ENCODE measurements around the gene KIAA1671.

Gene KIAA1671

GRCh38 chr22:25012741-25013143 is 60.2 kb downstream of the KIAA1671 start:
- Histone ChIP-seq H3K4me3 (ENCODE audit: insufficient read depth, low read length, poor library complexity, severe bottlenecking) (no peak overlapping the region), H3K9me3 (ENCODE audit: insufficient read depth, low read length) (no peaks in the 10 kb centered on the region), H3K36me3 (ENCODE audit: low read length) (no peaks in the 10 kb centered on the region), H3K9me2 (replicated peaks; ENCODE audit: insufficient read depth, low read length) (no peaks in the 10 kb centered on the region), H3K4me2 (ENCODE audit: low read depth, low read length, poor library complexity, severe bottlenecking) (no peak overlapping the region), H3K79me2 (ENCODE audit: insufficient read depth, low read length) (no peaks in the 10 kb centered on the region), H3K27me3 (ENCODE audit: low read length) (no peaks in the 10 kb centered on the region), H3F3A (ENCODE audit: insufficient read depth) (no peaks in the 10 kb centered on the region), H3K27ac (ENCODE audit: low read depth, low read length) (no peak overlapping the region), H3K9ac (ENCODE audit: low read length) (no peak overlapping the region), H2AFZ (ENCODE audit: low read depth, low read length, severe bottlenecking) (no peak overlapping the region), H4K20me1 (ENCODE audit: low read depth, low read length) (no peaks in the 10 kb centered on the region)
- TF ChIP-seq EZH2phosphoT487 (conservative IDR thresholded peaks at IDR 0.05; ENCODE audit: low read length) (no peak), CTCF (IDR thresholded peaks at IDR 0.05; ENCODE audit: insufficient read depth, low read length, poor library complexity, severe bottlenecking) (no peak)

- H3K4me3 ChIP-seq (ENCODE audit: insufficient read depth, low read length, poor library complexity, severe bottlenecking), result no peak overlapping the region
- H3K9me3 ChIP-seq (ENCODE audit: insufficient read depth, low read length), result no peaks in the 10 kb centered on the region
- H4K20me1 ChIP-seq (ENCODE audit: low read depth, low read length), result no peaks in the 10 kb centered on the region
- no peak overlapping the region for H3K27ac ChIP-seq (ENCODE audit: low read depth, low read length)
- H3K4me2 ChIP-seq (ENCODE audit: low read depth, low read length, poor library complexity, severe bottlenecking), result no peak overlapping the region
- H2AFZ ChIP-seq (ENCODE audit: low read depth, low read length, severe bottlenecking), result no peak overlapping the region
- no peaks in the 10 kb centered on the region for H3K9me2 ChIP-seq (replicated peaks; ENCODE audit: insufficient read depth, low read length)
- H3K9ac ChIP-seq (ENCODE audit: low read length), result no peak overlapping the region
- no peaks in the 10 kb centered on the region for H3K36me3 ChIP-seq (ENCODE audit: low read length)
- H3F3A ChIP-seq (ENCODE audit: insufficient read depth), result no peaks in the 10 kb centered on the region
- no peaks in the 10 kb centered on the region for H3K79me2 ChIP-seq (ENCODE audit: insufficient read depth, low read length)
- H3K27me3 ChIP-seq (ENCODE audit: low read length), result no peaks in the 10 kb centered on the region
- TF ChIP-seq EZH2phosphoT487 (conservative IDR thresholded peaks at IDR 0.05; ENCODE audit: low read length) (no peak), CTCF (IDR thresholded peaks at IDR 0.05; ENCODE audit: insufficient read depth, low read length, poor library complexity, severe bottlenecking) (no peak)
Observed at GRCh38 chr22:25013607-25014006, 61.1 kb downstream of the KIAA1671 start.

GRCh38 chr22:25014896-25015755 is 62.6 kb downstream of the KIAA1671 start:
- H3K4me2 ChIP-seq (ENCODE audit: low read depth, low read length, poor library complexity, severe bottlenecking), result no peak overlapping the region
- no peak overlapping the region for H2AFZ ChIP-seq (ENCODE audit: low read depth, low read length, severe bottlenecking)
- no peaks in the 10 kb centered on the region for H3K27me3 ChIP-seq (ENCODE audit: low read length)
- TF ChIP-seq EZH2phosphoT487 (conservative IDR thresholded peaks at IDR 0.05; ENCODE audit: low read length) (no peak), CTCF (IDR thresholded peaks at IDR 0.05; ENCODE audit: insufficient read depth, low read length, poor library complexity, severe bottlenecking) (no peak)
- no peaks in the 10 kb centered on the region for H3K36me3 ChIP-seq (ENCODE audit: low read length)
- no peaks in the 10 kb centered on the region for H3F3A ChIP-seq (ENCODE audit: insufficient read depth)
- H3K4me3 ChIP-seq (ENCODE audit: insufficient read depth, low read length, poor library complexity, severe bottlenecking), result no peak overlapping the region
- H3K9me2 ChIP-seq (replicated peaks; ENCODE audit: insufficient read depth, low read length), result no peaks in the 10 kb centered on the region
- no peaks in the 10 kb centered on the region for H3K79me2 ChIP-seq (ENCODE audit: insufficient read depth, low read length)
- H4K20me1 ChIP-seq (ENCODE audit: low read depth, low read length), result no peaks in the 10 kb centered on the region
- no peak overlapping the region for H3K9ac ChIP-seq (ENCODE audit: low read length)
- H3K27ac ChIP-seq (ENCODE audit: low read depth, low read length), result no peak overlapping the region
- no peaks in the 10 kb centered on the region for H3K9me3 ChIP-seq (ENCODE audit: insufficient read depth, low read length)

All from SU-DHL-6 (cell line).